HG02798 (cell line): ENCODE results near the gene RASSF3.
A peak's percentile ranks its signal among the peaks of the same experiment; 100 is the strongest.
"Not testable (repeated sequence)": the region's sequence is repeated elsewhere in the genome, so short reads cannot be mapped to it uniquely, and the experiment has no call there.

ENCODE experiments used
- ATAC-seq: cut with Tn5 transposase; IDR thresholded peaks from one replicate; pipeline ENCODE4 v1.9.1; 2021; ENCODE audit warnings: mild to moderate bottlenecking; ENCODE audit not compliant: unreplicated experiment, poor library complexity

RASSF3 gene, protein sequence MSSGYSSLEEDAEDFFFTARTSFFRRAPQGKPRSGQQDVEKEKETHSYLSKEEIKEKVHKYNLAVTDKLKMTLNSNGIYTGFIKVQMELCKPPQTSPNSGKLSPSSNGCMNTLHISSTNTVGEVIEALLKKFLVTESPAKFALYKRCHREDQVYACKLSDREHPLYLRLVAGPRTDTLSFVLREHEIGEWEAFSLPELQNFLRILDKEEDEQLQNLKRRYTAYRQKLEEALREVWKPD

DNA sequence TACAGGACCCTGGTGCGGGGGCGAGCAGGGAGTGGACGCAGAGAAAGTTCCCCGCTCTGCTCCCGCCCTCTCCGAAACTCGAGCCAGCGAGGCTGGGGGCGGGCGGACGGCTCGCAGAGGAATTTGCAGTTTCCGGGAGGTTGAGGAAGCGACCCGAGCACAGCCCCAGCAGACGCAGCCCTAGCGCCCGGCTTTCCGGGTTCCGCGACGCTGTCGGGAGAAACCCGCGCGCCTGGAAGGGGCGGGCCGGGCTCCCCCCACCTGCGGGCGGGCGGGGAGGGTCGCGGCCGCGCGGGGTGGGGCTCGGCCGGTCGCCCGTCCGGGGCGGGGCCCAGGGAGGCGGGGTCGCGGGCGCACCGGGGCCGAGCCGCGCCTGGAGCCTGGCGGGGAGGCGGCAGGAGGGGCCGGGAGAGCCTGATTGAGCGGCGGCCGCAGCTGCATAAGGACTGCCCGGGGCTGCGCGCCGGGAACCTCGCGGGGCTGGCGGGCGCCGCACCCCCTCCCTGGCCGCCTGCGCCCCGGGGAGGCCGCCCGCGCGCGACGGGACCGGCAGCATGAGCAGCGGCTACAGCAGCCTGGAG is at the start of gene RASSF3:
Gene RASSF3 (plus strand): TSS at position 417 of the 581 bp plus-strand sequence. CDS start 138 bp downstream, at position 555.
- peak; percentile 68 for ATAC-seq

DNA sequence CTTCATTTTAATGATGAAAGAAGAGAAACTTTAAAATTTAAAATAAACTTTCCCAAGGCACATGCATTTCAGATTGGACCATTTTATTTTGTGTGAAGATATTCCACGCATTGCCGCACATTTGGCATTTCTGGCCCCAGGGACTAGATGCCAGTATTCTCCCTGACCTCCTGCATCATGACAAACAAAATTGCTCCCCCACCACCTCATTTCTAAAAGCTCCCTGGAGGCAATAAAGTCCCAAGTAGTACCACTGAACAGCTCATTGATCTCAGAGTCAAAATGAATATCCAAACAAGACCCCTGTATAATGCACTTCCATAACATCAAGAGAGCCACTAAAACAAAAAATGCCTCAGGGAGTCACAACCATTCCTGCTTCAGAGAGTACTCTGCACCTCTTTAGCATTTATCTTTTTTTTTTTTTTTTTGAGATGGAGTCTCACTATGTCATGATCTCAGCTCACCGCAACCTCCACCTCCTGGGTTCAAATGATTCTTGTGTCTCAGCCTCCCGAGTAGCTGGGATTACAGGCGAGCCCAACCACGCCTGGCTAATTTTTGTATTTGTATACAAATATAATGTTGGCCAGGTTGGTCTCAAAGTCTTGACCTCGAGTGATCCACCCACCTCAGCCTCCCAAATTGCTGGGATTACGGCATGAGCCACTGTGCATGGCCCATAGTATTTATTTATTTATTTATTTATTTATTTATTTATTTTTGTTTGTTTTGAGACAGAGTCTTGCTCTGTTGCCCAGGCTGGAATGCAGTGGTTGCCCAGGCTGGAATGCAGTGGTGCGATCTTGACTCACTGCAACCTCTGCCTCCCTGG is 48.8 kb upstream of the RASSF3 start:
- no peak for ATAC-seq

DNA sequence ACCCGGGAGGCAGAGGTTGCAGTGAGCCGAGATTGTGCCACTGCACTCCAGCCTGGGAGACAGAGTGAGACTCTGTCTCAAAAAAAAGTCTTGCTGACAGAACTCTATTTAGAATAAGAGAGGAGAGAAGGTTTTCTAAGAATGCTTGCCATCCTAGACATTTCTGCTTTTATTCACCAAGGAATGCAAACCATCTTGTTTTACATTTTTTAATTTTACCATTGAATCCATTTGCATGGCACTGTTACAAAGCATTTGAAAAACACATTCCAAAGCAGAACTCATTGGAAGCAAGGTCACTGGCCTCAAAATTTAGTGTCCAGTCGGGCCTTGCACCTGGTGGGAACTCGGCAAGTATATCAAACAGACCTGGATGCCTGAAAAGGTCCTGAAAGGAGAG is 44.2 kb upstream of the RASSF3 start:
- ATAC-seq = no peak

DNA sequence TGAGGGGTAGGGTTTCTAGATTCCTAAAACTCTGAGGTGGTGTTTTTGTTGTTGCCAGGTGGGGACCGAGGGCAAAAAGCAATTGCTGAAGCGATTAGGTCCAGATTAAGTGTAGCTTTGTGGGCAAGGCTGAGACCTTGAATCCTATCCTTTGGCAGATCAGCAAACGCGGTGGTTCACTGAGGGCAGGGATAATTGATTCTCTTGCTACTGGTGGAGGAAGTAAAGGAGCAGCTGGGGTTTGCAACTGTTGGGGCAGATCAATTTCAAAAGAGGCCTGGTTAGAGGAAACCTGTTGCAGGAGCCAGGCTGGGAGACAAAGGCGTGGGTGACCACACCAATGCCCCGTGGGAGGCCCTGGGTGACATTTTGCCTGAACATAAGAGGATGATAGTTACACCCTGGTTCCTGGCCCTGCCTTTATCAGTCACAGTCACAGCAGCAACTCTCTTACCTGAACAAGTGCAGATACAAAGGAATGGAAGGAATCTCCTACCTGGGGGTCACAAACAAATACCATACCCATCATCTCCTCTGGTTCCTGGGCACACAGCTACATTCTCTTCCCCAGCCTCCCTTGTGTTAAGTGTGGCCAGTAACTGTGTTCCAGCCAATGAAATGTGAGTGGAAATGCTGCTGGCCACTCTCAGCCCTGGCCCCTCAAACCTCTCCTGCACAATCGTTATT is 43.3 kb upstream of the RASSF3 start:
- no peak for ATAC-seq

DNA sequence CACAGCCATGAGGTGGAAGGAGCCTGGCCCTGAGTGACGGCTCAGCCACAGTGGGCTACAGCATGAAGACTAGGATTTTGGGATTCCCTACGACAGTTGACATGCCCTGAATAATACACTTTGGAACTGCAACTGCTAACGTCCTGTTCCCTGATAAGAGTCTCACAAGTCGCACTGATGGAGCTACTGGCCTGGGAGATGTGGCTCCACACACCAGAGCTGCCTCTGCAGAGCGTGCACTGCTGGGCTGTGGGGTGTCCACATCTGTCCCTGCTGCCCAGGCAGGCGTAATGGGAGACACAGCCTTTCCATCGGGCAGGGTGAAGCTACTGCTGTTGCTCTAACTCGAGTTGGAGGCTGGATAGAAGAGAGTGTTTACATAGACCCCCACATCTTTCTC is 42.7 kb upstream of the RASSF3 start:
- ATAC-seq = no peak

DNA sequence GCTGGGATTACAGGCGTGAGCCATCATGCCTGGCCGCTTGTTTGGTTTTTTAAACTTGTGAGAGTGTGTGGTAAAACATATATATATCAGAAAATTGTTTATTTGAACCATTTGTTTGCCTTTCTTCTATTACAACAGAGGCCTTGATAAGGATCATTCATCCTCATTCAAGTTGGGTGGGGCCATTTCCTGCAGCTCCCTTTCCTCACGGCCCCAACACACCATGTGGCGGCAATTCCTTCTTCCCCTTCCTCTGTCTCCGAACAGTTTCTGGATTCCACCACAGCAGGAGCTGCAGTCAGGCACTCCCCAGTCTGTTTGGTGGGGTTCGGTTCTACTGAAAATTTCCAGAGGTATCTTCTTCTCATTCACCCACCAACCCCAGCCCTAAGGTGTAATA is 42.0 kb upstream of the RASSF3 start:
- ATAC-seq = no peak

DNA sequence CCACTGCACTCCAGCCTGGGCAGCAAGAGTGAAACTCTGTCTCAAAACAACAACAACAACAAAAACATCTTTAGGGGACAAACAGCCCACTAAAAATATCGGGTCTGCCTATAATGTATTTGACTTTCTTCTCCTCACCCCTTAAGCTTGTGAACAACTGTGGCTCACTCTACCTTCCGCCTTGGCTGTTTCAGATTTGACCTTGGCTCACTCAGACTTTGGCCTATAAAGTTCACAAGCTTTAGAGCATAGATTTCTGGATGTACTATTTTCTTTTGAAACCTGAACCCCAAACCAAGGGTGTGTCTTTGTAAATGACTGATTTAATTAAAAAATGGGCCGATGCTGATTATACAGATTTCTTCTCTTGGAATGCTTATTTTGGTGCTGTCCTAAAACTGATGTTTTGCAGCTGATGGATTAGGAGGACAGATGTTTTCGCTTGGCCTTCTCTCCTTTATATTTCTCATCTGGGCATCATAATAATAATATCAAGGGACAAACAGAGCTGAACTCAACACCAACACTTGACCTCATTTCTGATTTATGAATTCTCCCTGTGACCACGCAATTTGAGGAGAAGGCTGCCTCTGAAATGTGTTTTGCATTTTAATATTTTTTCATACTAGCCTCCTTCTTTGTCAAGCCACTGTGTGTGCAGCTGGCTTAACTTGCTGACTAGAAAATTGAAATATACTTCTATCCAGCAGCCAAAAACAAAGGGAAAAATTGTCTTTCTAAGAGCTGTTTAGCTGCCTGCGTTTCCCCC is 40.2 kb upstream of the RASSF3 start:
- ATAC-seq = no peak

DNA sequence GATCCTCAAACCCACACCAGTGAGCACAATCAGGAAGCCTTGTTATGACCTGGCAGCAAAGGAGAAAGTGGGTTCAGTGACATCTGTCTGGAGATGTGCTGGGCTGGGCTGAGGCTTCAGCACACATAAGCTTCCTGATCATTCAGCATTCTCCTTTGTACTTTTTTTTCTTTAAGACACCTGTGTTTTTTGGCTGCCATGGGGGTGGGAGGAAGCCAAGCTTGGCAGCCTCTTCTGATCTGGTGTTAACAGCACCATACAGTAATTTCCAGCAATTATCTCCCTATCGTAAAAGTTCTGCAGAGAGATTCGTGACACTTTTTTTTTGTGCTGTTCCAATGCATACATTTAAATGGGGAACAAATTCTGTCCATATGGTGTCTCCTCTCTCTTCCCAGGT is 38.9 kb upstream of the RASSF3 start:
- ATAC-seq = no peak

DNA sequence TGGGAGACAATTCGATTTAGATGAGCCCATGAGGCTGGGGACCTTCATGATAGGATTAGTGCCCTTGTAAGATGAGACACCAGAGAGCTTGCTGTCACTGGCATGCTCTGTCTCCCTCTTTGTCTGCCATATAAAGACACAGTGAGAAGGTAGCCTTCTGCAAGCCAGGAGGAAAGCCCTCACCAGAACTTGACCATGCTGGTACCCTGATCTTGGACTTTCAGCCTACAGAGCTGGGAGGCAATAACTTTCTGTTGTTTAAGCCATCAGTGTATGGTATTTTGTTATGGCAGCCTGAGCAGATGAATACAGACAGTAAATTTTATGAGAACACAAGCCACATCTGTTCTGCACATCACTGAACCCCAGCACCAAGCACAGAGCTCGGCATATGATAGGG is 38.1 kb upstream of the RASSF3 start:
- no peak for ATAC-seq

DNA sequence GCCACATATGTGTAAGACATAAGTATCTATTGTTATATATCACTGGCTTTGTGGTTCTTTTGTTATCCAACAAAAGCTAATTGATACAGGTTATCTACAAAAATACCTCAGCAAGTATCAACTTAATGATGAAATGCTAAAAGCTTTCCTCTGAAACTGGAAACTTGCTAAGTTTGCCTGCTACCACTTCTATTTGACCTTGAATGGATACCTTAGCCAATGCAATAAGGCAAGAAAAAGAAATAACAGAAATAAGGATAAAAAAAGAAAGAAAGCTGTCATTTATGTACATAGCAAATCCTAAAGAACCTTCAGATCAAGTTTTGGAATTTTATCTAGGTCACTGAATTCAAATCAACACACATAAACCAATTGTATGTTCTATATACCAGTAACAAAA is 35.5 kb upstream of the RASSF3 start:
- ATAC-seq = no peak

DNA sequence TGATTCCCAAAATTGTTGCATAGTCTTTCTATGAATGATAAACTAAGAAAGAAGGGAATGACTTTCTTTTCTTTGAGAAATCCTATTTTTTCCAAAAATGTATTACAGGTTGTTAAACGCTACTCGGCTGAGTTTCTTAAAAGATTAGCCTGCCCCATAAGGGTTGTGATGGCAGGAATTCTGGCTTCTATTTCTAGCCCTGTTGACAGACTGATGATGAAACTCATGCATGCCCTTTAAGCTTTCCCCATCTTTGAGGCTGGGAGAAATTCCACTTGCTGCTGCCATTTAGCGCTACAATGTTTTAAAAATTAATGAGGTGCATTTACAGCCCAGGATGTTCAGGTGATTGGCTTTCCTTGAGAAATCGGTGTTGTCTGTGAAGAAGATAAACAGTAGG is 33.2 kb upstream of the RASSF3 start:
- no peak for ATAC-seq

DNA sequence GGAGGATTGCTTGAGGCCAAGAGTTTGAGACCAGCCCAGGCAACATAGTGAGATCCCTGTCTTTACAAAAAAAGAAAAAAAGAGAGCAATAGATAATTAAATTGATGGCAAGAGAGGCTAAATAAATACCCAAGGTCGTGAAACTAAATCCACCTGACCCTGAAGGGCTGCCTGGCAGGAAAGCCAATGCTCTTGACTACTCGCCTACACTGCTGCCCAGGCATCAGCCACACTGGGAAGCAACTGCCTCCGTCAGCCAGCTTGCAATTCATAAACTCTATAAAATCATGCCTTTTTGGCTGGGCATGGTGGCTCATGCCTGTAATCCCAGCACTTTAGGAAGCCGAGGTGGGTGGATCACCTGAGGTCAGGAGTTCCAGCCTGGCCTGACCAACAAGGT is 31.7 kb upstream of the RASSF3 start:
- ATAC-seq = no peak

DNA sequence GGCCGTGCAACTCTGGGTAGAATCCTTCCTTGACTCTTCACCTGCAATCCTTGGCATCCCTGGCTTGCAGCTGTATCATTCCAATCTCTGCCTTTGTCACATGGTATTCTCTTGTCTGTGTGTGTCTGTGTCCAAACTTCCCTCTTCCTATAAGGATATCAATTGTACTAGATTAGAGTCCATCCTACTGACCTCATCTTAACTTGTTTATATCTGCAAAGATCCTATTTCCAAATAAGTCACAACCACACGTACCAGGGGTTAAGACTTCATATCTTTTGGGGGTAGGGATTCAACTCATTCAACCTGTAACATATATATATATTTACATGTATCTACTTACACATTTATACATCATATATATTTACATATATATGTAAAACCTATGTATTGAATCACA is 29.6 kb upstream of the RASSF3 start:
- ATAC-seq = no peak

DNA sequence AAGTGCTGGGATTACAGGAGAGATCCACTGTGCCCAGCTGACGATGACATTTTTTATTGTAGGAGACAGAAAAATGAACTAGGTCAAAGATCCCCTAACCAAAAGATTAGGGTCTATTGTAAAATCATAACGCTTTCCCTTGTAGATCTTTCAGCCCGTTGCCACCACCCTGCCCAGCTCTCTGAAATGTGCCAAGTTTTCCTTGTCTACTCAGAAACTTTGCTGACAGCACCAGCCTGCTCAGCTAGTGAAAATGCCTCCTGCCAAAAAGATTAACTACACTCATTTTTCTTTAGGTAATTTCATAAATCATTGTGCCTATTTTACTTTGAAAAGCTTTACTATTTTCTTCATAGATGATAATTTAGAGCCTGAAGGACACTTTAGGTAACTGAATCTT is 28.2 kb upstream of the RASSF3 start:
- ATAC-seq = no peak

DNA sequence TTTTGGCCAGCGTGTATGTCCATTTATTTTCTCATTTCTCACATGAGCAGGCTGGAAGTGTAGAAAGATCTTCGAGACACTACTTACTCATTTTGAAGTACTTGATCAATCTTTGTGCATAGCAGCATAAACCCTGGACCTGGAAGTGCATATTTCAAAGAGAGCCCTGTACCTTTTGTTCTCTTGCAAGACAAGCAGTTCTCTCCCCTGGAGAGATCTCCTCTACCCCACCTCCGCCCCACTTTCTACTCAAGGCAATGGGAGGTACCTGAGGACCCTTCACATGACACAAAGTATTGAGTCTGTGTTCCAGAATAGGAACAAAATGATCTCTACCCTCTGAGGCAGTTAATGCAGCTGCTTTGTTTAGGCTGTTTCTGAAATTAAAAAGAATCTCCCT is 27.4 kb upstream of the RASSF3 start:
- no peak for ATAC-seq

DNA sequence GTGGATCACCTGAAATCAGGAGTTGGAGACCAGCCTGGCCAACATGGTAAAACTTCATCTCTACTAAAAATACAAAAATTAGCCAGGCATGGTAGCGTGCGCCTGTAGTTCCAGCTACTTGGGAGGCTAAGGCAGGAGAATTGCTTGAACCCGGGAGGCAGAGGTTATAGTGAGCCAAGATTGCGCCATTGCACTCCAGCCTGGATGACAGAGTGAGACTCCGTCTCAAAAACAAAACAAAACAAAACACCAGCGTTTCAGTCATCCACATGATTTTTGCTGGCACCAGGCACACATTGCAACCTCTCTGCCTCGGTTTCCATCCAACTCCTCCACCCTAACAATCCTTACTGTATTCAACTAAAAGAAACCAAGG is 26.9 kb upstream of the RASSF3 start:
- ATAC-seq = not testable (repeated sequence)

DNA sequence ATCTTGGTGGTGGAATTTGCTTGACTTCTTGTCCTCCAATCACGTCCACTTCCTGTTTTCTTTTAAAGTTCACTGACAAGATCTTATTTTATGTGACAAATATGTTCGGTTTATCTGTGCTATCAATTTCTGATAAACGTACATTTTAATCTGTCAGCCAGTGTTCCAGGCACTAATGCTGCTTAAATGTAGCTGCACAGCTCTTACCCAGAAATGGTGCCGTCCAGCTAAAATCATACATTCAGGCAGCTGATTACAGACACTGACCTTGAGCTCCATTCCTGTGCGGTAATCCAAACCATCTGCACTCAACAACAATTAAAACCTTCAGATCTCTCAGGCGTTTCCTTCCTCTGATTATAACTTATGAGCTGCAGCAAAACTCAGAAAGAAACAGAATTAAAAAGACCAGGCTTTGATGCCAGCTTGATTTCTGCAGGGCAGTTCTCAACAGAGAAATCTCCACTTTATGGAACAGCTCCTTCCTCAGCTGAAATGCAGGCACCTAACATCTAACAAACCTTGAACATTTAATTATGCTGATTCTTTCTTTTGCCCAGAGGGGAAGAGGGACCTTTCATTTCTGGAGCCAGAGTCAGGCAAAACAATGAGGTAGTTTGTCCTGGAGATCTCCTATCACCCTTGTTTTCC is 26.4 kb upstream of the RASSF3 start:
- no peak for ATAC-seq

DNA sequence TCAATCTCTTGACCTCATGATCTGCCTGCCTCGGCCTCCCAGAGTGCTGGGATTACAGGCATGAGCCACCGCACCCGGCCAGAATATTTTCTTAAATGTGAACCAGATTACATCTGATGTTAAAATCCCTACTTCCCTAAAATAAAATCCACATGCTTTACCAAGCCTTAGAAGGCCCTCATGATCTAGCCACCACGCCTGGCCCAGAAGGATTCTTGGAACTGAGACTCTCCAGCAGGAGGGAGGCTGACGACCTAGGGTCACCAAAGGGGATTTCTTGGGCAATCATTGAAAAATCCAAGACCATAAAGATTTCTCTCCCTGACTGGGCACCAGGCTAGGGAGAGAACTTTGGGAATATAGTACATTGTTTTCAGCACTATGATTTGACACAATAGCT is 25.2 kb upstream of the RASSF3 start:
- no peak for ATAC-seq

DNA sequence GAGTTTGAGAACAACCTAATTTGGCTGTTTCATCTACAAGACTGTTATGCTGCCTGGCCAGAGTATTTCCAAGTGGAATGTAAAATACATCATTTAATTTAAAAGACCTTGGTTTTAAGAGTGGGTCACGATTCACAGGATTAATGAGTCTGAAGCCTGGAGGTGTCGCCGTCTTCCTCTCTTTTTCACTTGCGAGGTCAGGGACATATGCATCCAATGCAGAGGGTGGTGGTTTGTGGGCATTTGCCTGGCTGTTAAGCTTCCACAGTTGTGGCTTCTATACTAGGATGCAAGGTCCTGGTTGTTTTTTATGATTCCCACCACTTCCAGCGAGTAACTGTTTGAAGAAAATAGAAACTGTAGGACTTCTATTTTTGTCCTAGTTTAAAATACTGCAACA is 22.8 kb upstream of the RASSF3 start:
- ATAC-seq = no peak

DNA sequence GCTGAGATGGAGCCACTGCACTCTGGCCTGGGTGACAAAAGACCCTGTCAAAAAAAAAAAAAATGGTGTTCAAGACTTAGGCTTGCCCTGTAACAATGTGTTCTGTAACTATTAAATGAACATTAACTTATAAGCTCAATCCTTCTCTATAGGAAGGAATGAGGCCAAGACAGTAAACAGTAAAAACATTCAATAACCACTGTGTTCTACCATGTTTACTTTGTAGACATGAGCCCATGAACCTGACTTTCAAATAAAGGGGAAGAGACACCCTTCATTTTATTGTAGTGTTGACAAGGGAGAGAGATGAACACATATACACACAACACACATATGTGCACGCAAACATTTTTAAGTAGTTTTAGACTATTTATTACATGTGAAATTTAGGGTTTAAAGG is 20.1 kb upstream of the RASSF3 start:
- ATAC-seq = no peak
